IMR-90 (cell line): ENCODE measurements around the gene ERC2. TPM values are rescaled to one million over a fixed set of nuclear protein-coding genes. Genes with fewer than 3 reads are reported as not detected.

Experiments
- ATAC-seq: fragments of 200-7000 bp; cut with Tn5 transposase; 2 replicates; pipeline ENCODE4 v1.9.1; 2020; ENCODE audit warnings: low read depth, mild to moderate bottlenecking, moderate library complexity
- BruUV-seq: library from RNA; stranded (reverse); fragments of 400-500 nt; replicated peaks from 2 replicates; lab custom pipeline; 2021; lab: Mats Ljungman, UMichigan
- CTCF ChIA-PET: fragments of 300-600 bp; formaldehyde crosslinking; extraction: SDS; loops from one replicate; lab custom pipeline; 2021; ENCODE audit warnings: antibody characterized with exemption; lab: Yijun Ruan, JAX
- POLR2A ChIA-PET: fragments of 300-600 bp; sonication (Branson Sonifier 250); formaldehyde crosslinking; loops from one replicate; lab custom pipeline; 2022; ENCODE audit warnings: antibody characterized with exemption; ENCODE audit not compliant: unreplicated experiment; lab: Charles Lee
- DNase-seq: peaks from one replicate; pipeline ENCODE4 v3.0.0; 2013
- H2AFZ ChIP-seq: replicated peaks from 2 replicates; pipeline ENCODE3; 2013; ENCODE audit warnings: low read length, mild to moderate bottlenecking; ENCODE audit not compliant: poor library complexity
- H2AK5ac ChIP-seq: 2 replicates; pipeline ENCODE4 v1.6.1; 2013; ENCODE audit warnings: low read depth, low read length, inconsistent platforms
- H2AK9ac ChIP-seq: replicated peaks from 2 replicates; pipeline ENCODE3; 2013; ENCODE audit warnings: mild to moderate bottlenecking, low read depth, low read length, moderate library complexity; ENCODE audit not compliant: poor library complexity
- H2BK120ac ChIP-seq: 2 replicates; pipeline ENCODE4 v1.6.1; 2013; ENCODE audit warnings: low read depth, low read length, inconsistent platforms
- H2BK15ac ChIP-seq: 3 replicates; pipeline ENCODE4 v1.6.1; 2013; ENCODE audit warnings: low read depth, low read length, inconsistent platforms
- H2BK20ac ChIP-seq: 2 replicates; pipeline ENCODE4 v1.6.1; 2013; ENCODE audit warnings: low read depth, mild to moderate bottlenecking, inconsistent platforms, low read length, moderate library complexity
- H2BK5ac ChIP-seq: 2 replicates; pipeline ENCODE4 v1.6.1; 2013; ENCODE audit warnings: mild to moderate bottlenecking, low read depth, low read length, inconsistent platforms; ENCODE audit not compliant: poor library complexity, severe bottlenecking
- H3K14ac ChIP-seq: replicated peaks from 2 replicates; pipeline ENCODE4 v1.6.1; 2013; ENCODE audit warnings: low read depth, low read length, inconsistent platforms
- H3K18ac ChIP-seq: 2 replicates; pipeline ENCODE4 v1.6.1; 2013; ENCODE audit warnings: low read depth, low read length, control low read depth
- H3K23ac ChIP-seq: 2 replicates; pipeline ENCODE4 v1.6.1; 2013; ENCODE audit warnings: low read depth, low read length, inconsistent platforms
- H3K27ac ChIP-seq: 2 replicates; pipeline ENCODE4 v1.5.1; 2013; ENCODE audit warnings: mild to moderate bottlenecking, control low read depth, low read length; ENCODE audit not compliant: insufficient read depth
- H3K27me3 ChIP-seq: 2 replicates; pipeline ENCODE4 v1.6.1; 2013; ENCODE audit warnings: low read length; ENCODE audit not compliant: control insufficient read depth, insufficient read depth
- H3K36me3 ChIP-seq: 2 replicates; pipeline ENCODE4 v1.6.1; 2013; ENCODE audit warnings: low read length, mixed read lengths; ENCODE audit not compliant: control insufficient read depth, insufficient read depth
- H3K4ac ChIP-seq: 2 replicates; pipeline ENCODE4 v1.6.1; 2013; ENCODE audit warnings: low read depth, low read length, inconsistent platforms
- H3K4me1 ChIP-seq: 2 replicates; pipeline ENCODE4 v1.6.1; 2013; ENCODE audit warnings: low read length, mixed read lengths; ENCODE audit not compliant: control insufficient read depth, insufficient read depth
- H3K4me2 ChIP-seq: 2 replicates; pipeline ENCODE4 v1.6.1; 2013; ENCODE audit warnings: low read depth, mild to moderate bottlenecking, control low read depth, low read length, moderate library complexity
- H3K4me3 ChIP-seq: 2 replicates; pipeline ENCODE4 v1.5.1; 2013; ENCODE audit warnings: low read depth, mild to moderate bottlenecking, control low read depth, low read length, moderate library complexity; ENCODE audit not compliant: insufficient read depth
- H3K56ac ChIP-seq: 2 replicates; pipeline ENCODE4 v1.6.1; 2013; ENCODE audit warnings: low read length, inconsistent platforms; ENCODE audit not compliant: insufficient read depth; ENCODE audit errors: extremely low read depth
- H3K79me1 ChIP-seq, 2 experiments: 2 replicates each; pipeline ENCODE4 v1.6.1; 2013; ENCODE audit warnings: low read length in 2 of 2, inconsistent platforms in 1 of 2, low read depth in 1 of 2
- H3K9ac ChIP-seq: 2 replicates; pipeline ENCODE4 v1.6.1; 2013; ENCODE audit warnings: low read depth, low read length, control low read depth
- H3K9me1 ChIP-seq: 2 replicates; pipeline ENCODE4 v1.6.1; 2013; ENCODE audit warnings: low read length, inconsistent platforms; ENCODE audit not compliant: insufficient read depth
- H3K9me3 ChIP-seq: 2 replicates; pipeline ENCODE4 v1.6.1; 2013; ENCODE audit warnings: low read length; ENCODE audit not compliant: control insufficient read depth, insufficient read depth
- H4K20me1 ChIP-seq: 2 replicates; pipeline ENCODE4 v1.6.1; 2013; ENCODE audit warnings: low read length, inconsistent platforms; ENCODE audit not compliant: insufficient read depth
- H4K5ac ChIP-seq: 2 replicates; pipeline ENCODE4 v1.6.1; 2013; ENCODE audit warnings: mild to moderate bottlenecking, low read depth, low read length, control low read depth
- H4K8ac ChIP-seq, 2 experiments: 2 replicates each; pipeline ENCODE4 v1.6.1; 2013; ENCODE audit warnings: low read depth in 2 of 2, low read length in 2 of 2, control low read depth in 1 of 2, inconsistent platforms in 1 of 2
- H4K91ac ChIP-seq: 2 replicates; pipeline ENCODE4 v1.6.1; 2013; ENCODE audit warnings: low read depth, low read length, inconsistent platforms; ENCODE audit not compliant: insufficient read depth
- CEBPB ChIP-seq: IDR thresholded peaks from 2 replicates; pipeline ENCODE4 v1.6.1; 2012; ENCODE audit warnings: low read depth, low read length, improper control_type of control experiment
- ELK1 ChIP-seq: fragments of 150-350 bp; IDR thresholded peaks from 2 replicates; pipeline ENCODE4 v1.6.1; 2016; ENCODE audit warnings: low read depth, mild to moderate bottlenecking, low read length, moderate library complexity, borderline replicate concordance
- FOS ChIP-seq: fragments of 150-350 bp; IDR thresholded peaks from 2 replicates; pipeline ENCODE4 v1.6.1; 2016; ENCODE audit warnings: low read depth, low read length
- MAFK ChIP-seq: IDR thresholded peaks from 2 replicates; pipeline ENCODE4 v1.6.1; 2012; ENCODE audit warnings: low read depth, low read length, improper control_type of control experiment
- NFE2L2 ChIP-seq: fragments of 150-350 bp; IDR thresholded peaks from 2 replicates; pipeline ENCODE4 v1.6.1; 2016; ENCODE audit warnings: low read depth, mild to moderate bottlenecking, low read length
- RCOR1 ChIP-seq: IDR thresholded peaks from 2 replicates; pipeline ENCODE4 v1.6.1; 2012; ENCODE audit warnings: mild to moderate bottlenecking, low read length, improper control_type of control experiment; ENCODE audit not compliant: insufficient replicate concordance
- WGBS, 2 experiments: methylation state at CpG; one replicate each; pipeline versions ENCODE4 v1.1.5 to v1.1.7; 2013; ENCODE audit warnings: missing lambda C conversion rate in 2 of 2; ENCODE audit not compliant: insufficient read length in 1 of 2; ENCODE audit errors: extremely low coverage in 2 of 2; 5-methylcytosine and 5-hydroxymethylcytosine counted together
- dilution Hi-C: fragments of 300-500 bp; cut with HindIII; formaldehyde crosslinking; loops from one replicate; pipeline ENCODE4 v1.14.3; 2018; ENCODE audit warnings: low sequenced_read_pairs; ENCODE audit not compliant: unreplicated experiment
- in situ Hi-C: fragments of 300-500 bp; cut with MboI; formaldehyde crosslinking; loops from 3 replicates; pipeline ENCODE4 v1.14.3; 2019; ENCODE audit warnings: low sequenced_read_pairs, inconsistent platforms, mixed read lengths
- intact Hi-C: fragments of 100-400 bp; cut with micrococcal nuclease; formaldehyde crosslinking; loops from 2 replicates; pipeline ENCODE4 v1.10.0; 2022
- polyA plus RNA-seq, 3 experiments: library from polyadenylated mRNA; depleted of rRNA; stranded (reverse); fragments of >200 nt; gene quantifications; 2 replicates each; pipeline ENCODE4 v1.2.3, GENCODE V29; 2012; ENCODE audit warnings: low replicate concordance in 1 of 3
- total RNA-seq: library from RNA; depleted of rRNA; stranded (reverse); fragments of >200 nt; gene quantifications from 2 replicates; pipeline ENCODE4 v1.2.3, GENCODE V29; 2012

Gene ERC2
- total and polyA plus RNA-seq, 2 of the 4 experiments (the other 2 are of a cell fraction): 0.17 to 0.18 TPM

- Histone ChIP-seq H2BK20ac (no peak overlapping the region), H3K9ac (no peak overlapping the region), H3K4me1 (peaks cover 7% of the 10 kb centered on the region), H2AFZ (peak overlapping the region; percentile 54), H3K56ac (no peak overlapping the region), H3K27ac (no peak overlapping the region), H3K4ac (no peak overlapping the region), H2BK15ac (no peak overlapping the region; the same call in 2 of the 3 replicates), H3K23ac (no peak overlapping the region), H3K18ac (no peak overlapping the region), H4K91ac (no peak overlapping the region), H3K9me3 (no peaks in the 10 kb centered on the region), H3K27me3 (peaks cover 2% of the 10 kb centered on the region; the same call in 1 of the 2 replicates), H3K4me3 (no peak overlapping the region), H3K9me1 (no peaks in the 10 kb centered on the region), H3K14ac (no peak overlapping the region), H2AK9ac (no peak overlapping the region), H3K4me2 (no peak overlapping the region), H4K8ac (no peak overlapping the region), H4K5ac (no peak overlapping the region), H3K79me1 (no peaks in the 10 kb centered on the region), H3K36me3 (no peaks in the 10 kb centered on the region), H4K20me1 (no peaks in the 10 kb centered on the region), H2BK120ac (no peak overlapping the region), H2BK5ac (no peak overlapping the region), H2AK5ac (peak overlapping the region; percentile 24; the same call in 1 of the 2 replicates)
- DNase-seq (no peak), ATAC-seq (no peak)
- CTCF ChIA-PET: no interaction called here
- no TSS peak for BruUV-seq
- POLR2A ChIA-PET: no interaction called here
- dilution Hi-C loops (no loop called here), intact Hi-C loops (no loop called here), in situ Hi-C loops (no loop called here)
- no CpG with 5 or more reads among the region's 10 CpGs for WGBS, 2 experiments
- TF ChIP-seq NFE2L2 (no peak), FOS (no peak), MAFK (no peak), ELK1 (no peak), RCOR1 (no peak), CEBPB (no peak)
Measured at GRCh38 chr3:55588146-55588765, 880.0 kb downstream of the ERC2 start.
